ENCODE measurements around the gene SELENOI.

DNA sequence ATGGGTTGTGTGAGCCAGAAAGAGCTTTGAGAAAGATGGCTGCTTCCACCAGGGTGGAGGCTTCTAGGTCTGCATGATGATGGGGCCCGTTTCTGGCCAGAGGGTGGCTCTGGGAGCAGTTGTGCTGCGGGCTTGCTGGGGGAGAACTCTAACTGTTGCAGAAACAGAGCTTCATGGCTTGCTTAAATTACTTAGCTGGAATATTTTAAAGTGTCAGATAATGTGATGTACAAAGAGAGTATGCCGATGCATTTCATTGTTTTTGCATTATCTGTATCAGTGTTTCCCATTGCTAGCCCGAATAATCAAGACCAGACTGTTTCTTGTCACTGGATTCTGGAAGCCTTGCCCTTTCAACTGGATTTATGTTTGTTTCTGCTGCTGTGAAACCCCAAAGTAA lies 49.5 kb downstream of the SELENOI start:
- TF ChIP-seq, protein P1, sequence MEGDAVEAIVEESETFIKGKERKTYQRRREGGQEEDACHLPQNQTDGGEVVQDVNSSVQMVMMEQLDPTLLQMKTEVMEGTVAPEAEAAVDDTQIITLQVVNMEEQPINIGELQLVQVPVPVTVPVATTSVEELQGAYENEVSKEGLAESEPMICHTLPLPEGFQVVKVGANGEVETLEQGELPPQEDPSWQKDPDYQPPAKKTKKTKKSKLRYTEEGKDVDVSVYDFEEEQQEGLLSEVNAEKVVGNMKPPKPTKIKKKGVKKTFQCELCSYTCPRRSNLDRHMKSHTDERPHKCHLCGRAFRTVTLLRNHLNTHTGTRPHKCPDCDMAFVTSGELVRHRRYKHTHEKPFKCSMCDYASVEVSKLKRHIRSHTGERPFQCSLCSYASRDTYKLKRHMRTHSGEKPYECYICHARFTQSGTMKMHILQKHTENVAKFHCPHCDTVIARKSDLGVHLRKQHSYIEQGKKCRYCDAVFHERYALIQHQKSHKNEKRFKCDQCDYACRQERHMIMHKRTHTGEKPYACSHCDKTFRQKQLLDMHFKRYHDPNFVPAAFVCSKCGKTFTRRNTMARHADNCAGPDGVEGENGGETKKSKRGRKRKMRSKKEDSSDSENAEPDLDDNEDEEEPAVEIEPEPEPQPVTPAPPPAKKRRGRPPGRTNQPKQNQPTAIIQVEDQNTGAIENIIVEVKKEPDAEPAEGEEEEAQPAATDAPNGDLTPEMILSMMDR (IDR thresholded peaks at IDR 0.05): no peak
- no peak for TF ChIP-seq POLR2A (IDR thresholded peaks at IDR 0.05)
